GM21367 (cell line): ENCODE measurements around the gene NELFB.
"Not testable (repeated sequence)": the region's sequence is repeated elsewhere in the genome, so short reads cannot be mapped to it uniquely, and the experiment has no call there.

Experiments used
- ATAC-seq: cut with Tn5 transposase; IDR thresholded peaks from one replicate; pipeline ENCODE4 v1.9.1; 2021; ENCODE audit not compliant: unreplicated experiment

Gene NELFB

GRCh38 chr9:137247135-137247915 is 7.8 kb upstream of the NELFB start:
- ATAC-seq = no peak

GRCh38 chr9:137247916-137248175 is 7.3 kb upstream of the NELFB start:
- ATAC-seq = no peak

GRCh38 chr9:137250329-137251193 is 4.6 kb upstream of the NELFB start:
- ATAC-seq = no peak

- ATAC-seq = no peak
These were observed 4.0 kb upstream of the NELFB start, which contains the start of gene STPG3 for GRCh38 chr9:137251194-137251461. Gene STPG3, plus strand, starts transcription at chr9:137251286. Its CDS starts 1 bp downstream, at chr9:137251287.

- ATAC-seq = no peak
These were observed 3.4 kb upstream of the NELFB start for GRCh38 chr9:137251490-137252268.

- ATAC-seq = no peak
These were observed 2.3 kb upstream of the NELFB start for GRCh38 chr9:137252555-137253506.

GRCh38 chr9:137253717-137254623 is 1.2 kb upstream of the NELFB start:
- no peak for ATAC-seq

- no peak for ATAC-seq
These were observed 454 bp downstream of the NELFB start for GRCh38 chr9:137255448-137256114.

- ATAC-seq = no peak
These were observed 1.2 kb downstream of the NELFB start for GRCh38 chr9:137256362-137256761.

GRCh38 chr9:137256856-137257255 is 1.7 kb downstream of the NELFB start:
- no peak for ATAC-seq

GRCh38 chr9:137262173-137262908 is 7.2 kb downstream of the NELFB start:
- ATAC-seq = not testable (repeated sequence)

- ATAC-seq = no peak
These were observed 7.8 kb downstream of the NELFB start for GRCh38 chr9:137262909-137263285.

- ATAC-seq = no peak
These were observed 8.4 kb downstream of the NELFB start for GRCh38 chr9:137263506-137263905.

GRCh38 chr9:137264067-137264466 is 8.9 kb downstream of the NELFB start:
- no peak for ATAC-seq

GRCh38 chr9:137265496-137266161 is 10.5 kb downstream of the NELFB start:
- ATAC-seq = no peak

GRCh38 chr9:137266162-137266527 is 11.0 kb downstream of the NELFB start:
- ATAC-seq = no peak

- ATAC-seq = no peak
These were observed 11.7 kb downstream of the NELFB start for GRCh38 chr9:137266585-137267453.
